GM19043 (cell line): ENCODE measurements around the gene NAMPT.
"Not testable (repeated sequence)": the region's sequence is repeated elsewhere in the genome, so short reads cannot be mapped to it uniquely, and the experiment has no call there.

Experiments used
- ATAC-seq: cut with Tn5 transposase; IDR thresholded peaks from one replicate; pipeline ENCODE4 v1.9.1; 2021; ENCODE audit warnings: low read depth; ENCODE audit not compliant: unreplicated experiment

Gene NAMPT

DNA sequence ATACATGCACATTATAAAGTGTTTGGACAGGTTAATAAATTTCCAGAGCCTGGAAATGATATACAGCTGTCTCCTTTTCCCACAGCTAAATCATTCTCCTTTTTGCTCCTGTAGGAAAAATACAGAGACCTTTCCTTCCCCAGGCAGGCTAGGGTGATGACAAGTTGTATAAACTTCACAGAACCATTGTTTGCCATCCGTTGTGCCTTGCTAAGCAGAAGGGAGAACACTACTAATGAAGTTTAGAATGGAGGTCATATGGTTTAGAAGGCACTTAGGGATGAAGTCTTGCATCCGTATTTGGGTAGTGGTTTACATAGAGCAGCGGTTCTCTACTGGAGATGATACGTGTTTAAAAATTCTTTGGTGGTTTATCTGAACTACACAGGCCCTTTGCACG is 46.0 kb downstream of the NAMPT start:
- ATAC-seq: no peak

DNA sequence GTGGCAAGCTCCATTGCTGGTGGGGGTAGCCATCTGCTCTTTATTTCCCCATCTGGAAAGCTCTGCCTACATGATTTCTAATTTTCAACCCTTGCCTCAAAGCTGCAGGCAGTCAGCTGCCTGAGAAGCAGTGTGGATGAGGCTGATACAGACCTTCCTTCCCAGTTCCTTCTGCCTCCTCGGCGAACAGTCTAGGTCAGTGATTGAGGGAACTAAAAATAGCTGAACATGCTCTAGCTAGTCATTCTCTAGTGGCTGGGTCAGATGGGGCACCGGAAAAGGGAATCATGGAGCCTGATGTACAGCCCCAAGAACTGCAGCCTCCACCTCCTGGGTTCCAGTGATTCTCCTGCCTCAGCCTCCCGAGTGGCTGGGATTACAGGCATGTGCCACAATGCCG is 48.7 kb downstream of the NAMPT start:
- ATAC-seq: no peak

DNA sequence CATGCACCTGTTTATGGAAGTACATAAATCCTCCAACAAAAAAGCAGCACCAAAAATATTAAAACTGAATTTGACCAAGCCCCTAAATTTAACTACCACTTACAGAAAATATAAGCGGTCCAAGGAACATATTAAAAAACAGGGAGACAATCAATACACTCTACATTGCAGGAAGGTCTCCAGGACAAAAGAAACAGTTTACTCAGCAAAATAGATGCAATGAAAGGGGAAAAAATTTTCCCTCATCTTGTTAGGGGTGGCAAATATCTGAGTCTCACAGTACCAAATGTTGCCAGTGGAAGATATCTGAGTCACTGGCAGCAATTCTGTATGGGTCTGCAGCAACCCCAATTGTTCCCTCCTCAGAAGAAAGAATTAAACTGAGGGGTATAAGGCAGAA is 50.4 kb downstream of the NAMPT start:
- no peak for ATAC-seq

DNA sequence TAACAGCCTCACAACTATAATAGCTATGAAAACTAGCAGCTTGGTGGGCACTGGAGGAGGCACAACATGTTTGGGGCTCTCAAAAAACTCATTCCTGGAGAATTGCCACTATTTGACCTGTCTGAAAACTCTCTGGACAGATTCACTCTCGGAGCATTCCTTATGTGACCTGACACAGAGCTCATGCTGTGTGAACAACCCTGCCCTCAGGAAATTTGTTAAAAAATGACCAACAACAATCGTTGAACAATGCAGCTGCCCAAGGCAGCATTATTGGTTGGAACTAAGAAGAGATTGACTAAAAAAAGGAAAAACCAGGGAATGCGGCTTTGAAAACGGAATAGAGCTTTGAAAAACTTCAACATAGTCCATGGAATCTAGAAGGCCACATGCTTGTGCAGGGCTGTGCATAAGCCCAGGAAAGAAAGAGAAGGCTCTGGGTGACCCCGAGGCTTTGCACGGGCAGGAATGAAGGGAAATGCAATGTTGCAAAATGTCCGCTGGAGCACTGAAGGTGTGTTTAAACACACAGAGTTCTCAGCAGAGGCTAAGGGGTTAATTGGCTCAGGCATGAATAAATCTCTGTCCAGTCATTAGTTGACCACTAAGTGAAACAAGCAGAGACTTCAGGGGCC is 52.8 kb downstream of the NAMPT start:
- ATAC-seq: no peak

- no peak for ATAC-seq
Observed at GRCh38 chr7:106225856-106226255, 58.9 kb downstream of the NAMPT start.

DNA sequence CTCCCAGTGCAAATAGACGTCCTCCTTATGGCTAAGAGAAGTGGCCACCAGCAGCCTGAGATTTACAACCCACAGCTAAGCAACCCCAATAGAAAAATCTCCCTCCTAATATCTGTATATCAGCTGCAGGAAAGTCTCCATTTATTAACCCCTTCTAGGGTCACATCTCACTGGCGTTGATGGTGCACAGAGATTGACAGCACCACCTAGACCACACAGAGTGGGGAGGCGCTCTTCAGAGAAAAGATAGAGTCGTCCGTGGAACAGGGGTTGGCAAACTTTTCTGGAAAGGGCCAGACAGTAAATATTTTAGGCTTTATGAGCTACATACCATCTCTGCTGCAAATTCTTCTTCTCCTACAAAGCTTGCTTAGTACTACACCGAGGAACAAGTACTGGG is 60.0 kb downstream of the NAMPT start:
- no peak for ATAC-seq

- no peak for ATAC-seq
Observed at GRCh38 chr7:106223156-106223555, 61.6 kb downstream of the NAMPT start.

DNA sequence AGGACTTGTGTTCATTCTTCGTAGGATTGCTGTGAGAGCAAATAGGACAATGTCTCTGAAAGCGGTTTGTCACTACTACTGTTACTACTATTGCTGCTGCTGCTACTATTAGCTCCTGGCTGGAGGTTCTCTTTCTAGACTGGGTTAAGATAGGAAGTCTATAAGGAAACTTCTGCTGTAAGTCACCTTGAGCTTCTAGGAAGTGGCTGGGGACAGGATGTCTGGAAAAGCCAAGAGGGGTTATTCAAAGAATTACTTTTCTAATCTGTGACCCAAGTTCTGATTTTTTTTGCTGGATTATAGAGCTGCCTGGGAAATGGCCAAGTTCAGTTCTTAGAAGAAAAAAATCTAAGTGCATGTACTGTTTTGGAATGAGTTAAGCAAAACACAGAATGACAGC is 62.2 kb downstream of the NAMPT start:
- no peak for ATAC-seq

- ATAC-seq: no peak
Observed at GRCh38 chr7:106220307-106220706, 64.5 kb downstream of the NAMPT start.

GRCh38 chr7:106219170-106219569 is 65.6 kb downstream of the NAMPT start:
- no peak for ATAC-seq

DNA sequence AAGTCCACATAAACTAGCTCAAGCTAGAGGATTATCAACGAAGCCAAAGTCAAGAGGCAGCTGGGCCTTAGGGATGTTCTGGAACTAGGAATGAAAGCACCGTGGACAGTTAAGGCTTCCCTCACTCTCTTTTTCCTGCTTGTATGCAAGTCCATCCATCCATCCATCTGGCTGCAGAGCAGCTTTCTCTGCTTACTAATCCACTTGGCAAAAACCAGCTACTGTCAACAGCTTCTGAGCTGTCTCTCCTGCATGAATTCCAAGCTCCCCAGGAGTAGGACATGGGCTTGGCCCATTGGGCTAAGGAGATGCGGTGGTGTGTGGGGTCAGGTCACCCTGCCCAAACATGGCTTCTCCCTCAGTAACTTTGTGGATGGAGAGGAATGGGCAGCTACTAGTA is 66.2 kb downstream of the NAMPT start:
- ATAC-seq: no peak

DNA sequence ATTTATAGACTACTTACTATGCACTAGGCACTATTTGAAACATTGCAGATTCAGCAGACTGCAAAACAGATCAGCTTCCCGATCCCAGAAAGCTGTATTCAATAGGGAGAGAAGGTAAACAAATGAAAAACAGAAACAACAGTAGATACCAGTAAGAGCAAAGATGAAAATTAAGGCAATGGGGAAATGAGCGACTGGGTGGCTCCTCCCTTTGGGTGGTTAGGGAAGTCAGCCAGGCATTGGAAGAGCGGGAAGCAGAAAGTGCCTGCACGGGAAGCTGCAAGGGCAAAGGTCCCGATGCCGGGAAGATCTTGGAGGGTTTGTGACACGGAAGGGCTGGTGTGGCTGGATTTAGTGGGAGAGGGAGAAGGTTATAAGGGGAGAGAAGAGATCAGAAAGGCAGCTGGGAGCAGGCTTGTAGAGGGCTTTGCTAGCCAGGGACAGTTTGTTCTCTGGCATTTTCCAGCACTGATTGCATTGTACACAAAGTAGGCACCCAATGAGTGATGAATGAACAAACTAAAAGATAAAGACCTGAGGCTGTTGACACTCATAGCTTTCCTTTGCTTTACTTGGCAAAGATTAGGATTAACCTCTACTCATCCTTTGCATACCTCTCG is 67.8 kb downstream of the NAMPT start:
- ATAC-seq: no peak

GRCh38 chr7:106216517-106216922 is 68.3 kb downstream of the NAMPT start:
- no peak for ATAC-seq

- ATAC-seq: no peak
Observed at GRCh38 chr7:106215868-106216516, 68.8 kb downstream of the NAMPT start.

- ATAC-seq: not testable (repeated sequence)
Observed at GRCh38 chr7:106208944-106209343, 75.8 kb downstream of the NAMPT start.

GRCh38 chr7:106206826-106207541 is 77.8 kb downstream of the NAMPT start:
- no peak for ATAC-seq

DNA sequence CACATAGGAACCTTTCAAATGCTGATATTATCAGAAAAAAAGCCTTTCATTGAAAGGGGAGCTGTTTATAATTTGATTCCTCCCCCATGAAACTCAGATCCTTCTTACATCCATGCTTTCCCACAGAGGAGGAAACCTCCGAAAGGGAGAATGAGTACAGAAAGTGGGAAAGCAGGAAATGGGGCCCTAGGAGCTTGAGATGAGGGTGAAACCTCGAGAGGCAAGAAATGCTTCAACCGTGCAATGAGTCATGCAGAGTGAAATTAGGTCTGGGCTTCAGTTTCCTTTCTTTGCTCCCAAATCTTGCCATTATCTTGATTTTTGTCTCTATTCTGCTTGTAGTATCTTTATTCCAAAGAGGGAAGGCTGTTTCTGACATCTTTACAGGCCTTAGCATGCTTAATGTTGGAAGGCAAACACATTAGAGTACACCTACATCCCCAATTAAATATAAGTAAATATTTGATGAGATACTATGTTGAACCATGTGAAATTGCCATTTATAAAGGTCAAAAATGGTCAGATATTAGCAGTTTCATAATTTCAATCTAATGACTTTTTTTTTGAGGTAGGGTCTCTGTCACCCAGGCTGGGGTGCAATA is 79.1 kb downstream of the NAMPT start:
- ATAC-seq: no peak

- ATAC-seq: no peak
Observed at GRCh38 chr7:106203473-106203872, 81.3 kb downstream of the NAMPT start.

DNA sequence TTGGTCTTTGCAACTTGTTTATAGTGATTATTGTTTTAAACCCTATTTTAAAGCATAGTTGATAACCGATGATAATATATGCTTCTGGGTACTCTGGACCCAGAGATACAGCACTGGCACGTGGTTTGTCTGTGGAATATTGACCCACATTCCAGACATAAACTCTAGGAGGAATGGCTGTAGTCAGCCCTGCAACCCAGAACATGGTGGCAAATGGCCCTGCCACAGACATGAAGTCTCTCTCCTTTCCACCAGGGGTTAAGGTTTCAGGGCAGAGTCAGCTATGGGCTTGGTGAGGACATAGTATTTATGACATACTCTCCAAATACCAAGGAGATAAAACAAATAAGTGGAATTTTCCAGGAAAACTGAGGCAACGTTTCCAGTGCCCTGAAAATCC is 83.6 kb downstream of the NAMPT start:
- ATAC-seq: no peak

DNA sequence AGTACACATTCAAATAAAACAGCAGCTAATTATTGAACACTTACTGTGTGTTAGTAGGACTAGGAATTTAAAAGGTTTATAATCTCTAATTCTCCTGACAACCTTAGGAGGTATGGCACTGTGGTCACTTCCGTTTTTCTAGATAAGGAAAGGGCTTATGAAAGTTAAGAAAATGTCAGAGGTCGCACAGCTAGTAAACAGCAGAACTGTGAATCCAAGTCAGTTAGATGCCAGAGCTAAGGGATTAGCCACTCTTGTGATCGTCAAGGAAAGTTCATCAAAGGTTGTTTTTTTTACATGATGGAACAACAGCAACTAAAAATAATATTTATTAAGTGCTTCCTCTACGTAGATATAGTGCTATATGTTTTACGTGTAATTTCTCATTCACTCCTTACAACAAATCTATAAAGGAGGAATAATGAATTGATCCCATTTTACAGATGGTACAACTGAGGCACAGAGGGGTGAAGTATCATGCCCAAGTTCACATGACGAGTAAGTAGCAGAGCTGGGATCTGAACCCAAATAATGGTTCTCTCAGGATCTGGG is 84.9 kb downstream of the NAMPT start:
- no peak for ATAC-seq

GRCh38 chr7:106199024-106199423 is 85.8 kb downstream of the NAMPT start:
- no peak for ATAC-seq
